NCI-H2107 (cell line): ENCODE results near the gene SMYD4.
"Not testable (repeated sequence)": the region's sequence is repeated elsewhere in the genome, so short reads cannot be mapped to it uniquely, and the experiment has no call there.

ENCODE experiments used
- DNase-seq: peaks from one replicate; lab custom pipeline; 2025; lab: John Stamatoyannopoulos, UW

SMYD4 gene

DNA sequence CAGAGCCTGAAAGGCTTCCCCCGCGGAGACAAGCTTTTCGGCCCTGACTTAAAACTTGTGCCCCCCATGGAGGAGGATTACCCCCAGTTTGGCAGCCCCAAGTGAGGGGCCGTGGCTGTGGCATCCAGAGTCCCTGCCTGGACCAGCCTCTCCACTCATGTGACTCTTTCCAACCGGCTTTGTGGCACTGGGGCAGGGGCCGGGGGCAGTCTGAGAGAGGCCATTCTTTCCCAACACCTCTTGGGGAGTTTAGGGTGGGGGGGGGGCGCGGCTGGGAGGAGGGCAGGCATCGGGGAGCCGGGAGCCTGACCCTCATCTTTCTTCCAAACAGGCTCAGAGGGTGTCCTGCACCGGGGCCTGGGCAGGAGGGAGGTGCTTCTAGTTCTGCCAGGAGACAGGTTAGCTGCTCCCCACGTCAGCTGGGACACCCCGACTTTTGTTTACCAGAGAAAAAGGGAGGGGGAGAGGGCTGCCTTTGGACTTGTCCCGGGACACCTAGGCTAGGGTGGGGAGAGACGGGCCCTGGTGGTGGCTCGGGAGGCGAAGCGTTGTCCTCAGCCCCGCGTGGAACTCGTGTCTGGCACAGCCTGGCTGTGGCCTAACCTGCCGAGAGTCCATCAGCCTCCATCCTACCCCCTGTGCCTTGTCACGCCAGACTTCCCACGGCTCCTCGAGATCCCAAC, 75.1 kb downstream of the SMYD4 start:
- DNase-seq, result no peak

DNA sequence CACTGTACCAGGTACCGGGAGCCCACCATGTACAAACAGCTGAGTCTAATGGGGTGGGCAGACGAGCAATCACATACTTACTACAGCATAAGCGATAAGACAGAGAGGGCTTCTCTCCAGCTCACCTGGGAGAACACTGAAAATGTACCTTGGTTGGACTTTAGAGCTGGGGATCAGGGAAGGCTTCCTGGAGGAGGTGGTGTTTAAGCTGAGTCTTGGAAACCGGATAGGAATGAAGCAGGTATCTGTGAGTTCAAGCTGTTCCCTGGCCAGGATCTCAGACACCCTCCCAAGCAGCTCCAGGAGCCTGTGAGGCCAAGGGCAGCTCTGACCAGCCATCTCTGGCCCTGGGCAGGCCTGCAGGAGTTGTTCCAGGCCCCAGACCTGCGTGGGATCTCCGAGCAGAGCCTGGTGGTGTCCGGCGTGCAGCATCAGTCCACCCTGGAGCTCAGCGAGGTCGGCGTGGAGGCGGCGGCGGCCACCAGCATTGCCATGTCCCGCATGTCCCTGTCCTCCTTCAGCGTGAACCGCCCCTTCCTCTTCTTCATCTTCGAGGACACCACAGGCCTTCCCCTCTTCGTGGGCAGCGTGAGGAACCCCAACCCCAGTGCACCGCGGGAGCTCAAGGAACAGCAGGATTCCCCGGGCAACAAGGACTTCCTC, 75.8 kb downstream of the SMYD4 start:
- no peak for DNase-seq

DNA sequence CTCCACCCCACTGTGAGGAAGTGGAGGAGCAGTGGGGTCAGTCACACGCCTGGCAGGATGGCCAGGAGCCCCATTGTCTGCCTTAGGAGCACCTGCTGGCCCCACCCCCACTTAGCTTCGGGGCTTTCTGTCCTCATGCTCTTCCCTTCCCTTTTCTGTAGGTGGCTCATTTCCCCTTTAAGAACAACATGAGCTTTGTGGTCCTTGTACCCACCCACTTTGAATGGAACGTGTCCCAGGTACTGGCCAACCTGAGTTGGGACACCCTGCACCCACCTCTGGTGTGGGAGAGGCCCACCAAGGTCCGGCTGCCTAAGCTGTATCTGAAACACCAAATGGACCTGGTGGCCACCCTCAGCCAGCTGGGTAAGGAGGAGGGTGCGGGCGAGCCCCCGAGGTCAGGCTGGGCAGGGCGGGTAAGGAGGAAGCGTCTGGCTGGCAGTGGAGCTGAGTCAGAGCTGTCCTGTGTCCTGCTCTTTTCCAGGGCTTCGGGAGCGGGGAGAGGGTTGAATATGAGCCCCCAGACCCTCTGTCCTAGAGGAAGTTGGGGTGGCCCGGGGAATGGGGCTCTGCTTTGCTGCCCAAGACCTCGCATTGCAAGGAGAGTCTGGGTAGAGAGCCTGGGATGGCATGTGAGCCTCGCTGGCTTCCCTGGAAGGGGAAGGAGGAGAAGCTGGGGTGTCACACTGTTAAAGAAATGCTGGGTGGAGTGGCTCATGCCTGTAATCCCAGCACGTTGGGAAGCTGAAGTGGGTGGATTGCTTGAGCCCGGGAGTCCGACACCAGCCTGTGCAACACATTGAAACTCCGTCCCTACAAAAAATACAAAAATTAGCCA, 77.1 kb downstream of the SMYD4 start:
- DNase-seq, result no peak

DNA sequence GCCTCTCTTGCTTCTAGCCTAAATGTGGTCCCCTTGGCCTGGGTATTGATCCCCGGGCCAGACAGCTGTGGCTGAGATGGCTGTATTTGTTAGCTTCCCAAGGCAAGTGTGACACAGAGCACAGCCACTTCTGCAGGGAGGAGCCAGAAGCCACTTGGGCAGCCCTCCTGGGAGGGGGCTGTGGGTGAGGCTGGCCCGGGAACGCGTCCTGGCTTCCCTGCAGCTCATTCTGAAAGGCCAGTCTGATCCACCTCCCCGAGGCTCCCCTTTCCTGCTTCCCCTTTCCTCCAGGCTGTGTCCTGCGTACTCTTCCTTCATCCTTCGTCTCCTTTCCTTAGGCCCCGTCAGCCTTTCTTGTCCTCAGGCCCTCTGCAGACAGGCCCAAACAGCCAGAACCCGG, 79.1 kb downstream of the SMYD4 start:
- DNase-seq, result no peak

DNA sequence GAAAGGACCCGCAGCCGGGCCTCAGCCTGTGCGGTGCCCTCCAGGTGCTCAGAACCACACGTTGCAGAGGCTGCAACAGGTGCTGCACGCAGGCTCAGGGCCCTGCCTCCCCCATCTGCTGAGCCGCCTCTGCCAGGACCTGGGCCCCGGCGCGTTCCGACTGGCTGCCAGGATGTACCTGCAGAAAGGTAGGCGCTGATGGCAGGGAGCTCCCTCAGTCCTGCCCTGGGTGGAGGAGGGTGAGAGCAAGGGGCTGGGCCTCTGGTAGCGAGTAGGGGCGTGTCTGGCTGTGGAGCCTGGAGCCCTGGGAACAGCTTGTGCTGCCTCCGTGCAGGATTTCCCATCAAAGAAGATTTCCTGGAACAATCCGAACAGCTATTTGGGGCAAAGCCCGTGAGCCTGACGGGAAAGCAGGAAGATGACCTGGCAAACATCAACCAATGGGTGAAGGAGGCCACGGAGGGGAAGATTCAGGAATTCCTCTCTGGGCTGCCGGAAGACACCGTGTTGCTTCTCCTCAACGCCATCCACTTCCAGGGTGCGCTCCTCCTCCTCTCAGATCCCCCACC, 82.6 kb downstream of the SMYD4 start:
- no peak for DNase-seq

DNA sequence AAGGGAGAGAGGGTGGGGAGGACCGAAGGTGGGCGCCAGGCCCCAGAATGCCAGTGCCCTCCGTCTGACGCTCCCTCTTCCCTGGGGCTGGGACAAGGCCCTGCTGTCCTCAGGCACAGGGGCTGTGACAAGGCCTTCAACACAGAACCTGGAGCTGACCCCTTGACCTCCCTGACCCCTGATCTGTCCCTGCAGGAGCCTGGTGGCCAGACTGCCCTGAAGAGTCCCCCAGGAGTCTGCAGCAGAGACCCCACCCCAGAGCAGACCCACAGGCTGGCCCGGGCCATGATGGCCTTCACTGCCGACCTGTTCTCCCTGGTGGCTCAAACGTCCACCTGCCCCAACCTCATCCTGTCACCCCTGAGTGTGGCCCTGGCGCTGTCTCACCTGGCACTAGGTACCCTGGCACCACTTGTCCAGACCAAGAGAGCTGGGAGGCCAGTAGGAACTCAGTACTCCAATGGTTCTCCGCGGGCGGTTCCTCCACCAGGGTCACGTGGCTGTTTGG, 84.1 kb downstream of the SMYD4 start:
- DNase-seq, result no peak

DNA sequence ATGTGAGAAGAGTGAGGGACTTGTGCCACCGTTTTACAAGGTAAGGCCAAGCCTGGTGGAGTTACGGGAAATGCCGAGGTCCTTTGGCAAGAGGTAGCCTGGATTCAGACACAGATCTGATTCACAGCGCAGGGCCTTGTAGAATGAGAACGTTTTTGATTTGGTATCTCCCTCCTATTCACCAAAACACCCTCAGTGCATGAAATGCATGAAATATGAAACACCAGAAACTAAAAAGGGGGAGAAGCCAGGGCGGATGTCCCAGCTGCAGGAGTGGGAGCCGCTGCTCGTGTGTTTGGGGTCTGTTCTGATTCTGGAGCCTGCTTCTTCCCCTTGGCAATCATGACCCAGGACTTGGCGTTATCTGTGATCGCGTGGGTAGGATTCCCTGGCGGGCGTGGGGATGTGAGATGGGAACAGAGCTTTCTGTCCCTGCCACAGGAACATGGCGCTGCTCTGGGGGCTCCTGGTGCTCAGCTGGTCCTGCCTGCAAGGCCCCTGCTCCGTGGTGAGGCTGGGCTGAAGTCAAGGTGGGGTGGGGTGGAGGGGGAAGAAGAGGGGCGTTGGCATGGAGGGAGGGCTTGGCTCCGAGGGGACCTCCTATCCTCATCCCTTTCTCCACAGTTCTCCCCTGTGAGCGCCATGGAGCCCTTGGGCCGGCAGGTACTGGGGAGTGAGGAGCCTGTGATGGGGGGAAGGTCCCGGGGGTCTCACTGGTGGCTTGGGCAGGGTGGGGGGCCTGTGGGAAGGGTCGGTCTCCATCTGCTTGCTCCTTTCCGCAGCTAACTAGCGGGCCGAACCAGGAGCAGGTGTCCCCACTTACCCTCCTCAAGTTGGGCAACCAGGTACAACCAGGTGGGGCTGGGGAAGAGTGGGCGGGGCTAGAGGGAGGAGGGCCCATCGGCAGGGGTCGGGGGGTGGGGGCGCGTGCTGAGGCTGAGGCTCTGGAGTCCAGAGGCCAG, 84.9 kb downstream of the SMYD4 start:
- no peak for DNase-seq

DNA sequence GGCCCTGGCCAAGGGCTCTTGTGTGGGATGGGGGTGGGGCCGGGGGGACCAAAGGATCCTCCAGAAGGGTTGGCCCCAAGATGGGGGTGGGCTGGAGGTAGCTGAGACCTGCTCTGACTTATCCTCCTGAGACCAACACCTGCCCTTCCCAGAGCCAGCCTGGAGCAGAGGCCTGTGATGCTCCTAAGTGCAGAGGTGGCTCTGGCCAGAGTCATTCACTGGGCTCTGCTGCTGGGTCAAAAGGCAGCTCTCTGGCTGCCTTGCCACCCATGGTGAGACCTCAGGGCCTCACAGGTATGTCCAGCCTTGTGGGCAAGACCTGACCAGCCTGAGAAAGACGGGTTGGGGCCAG, 86.6 kb downstream of the SMYD4 start:
- DNase-seq, result no peak

DNA sequence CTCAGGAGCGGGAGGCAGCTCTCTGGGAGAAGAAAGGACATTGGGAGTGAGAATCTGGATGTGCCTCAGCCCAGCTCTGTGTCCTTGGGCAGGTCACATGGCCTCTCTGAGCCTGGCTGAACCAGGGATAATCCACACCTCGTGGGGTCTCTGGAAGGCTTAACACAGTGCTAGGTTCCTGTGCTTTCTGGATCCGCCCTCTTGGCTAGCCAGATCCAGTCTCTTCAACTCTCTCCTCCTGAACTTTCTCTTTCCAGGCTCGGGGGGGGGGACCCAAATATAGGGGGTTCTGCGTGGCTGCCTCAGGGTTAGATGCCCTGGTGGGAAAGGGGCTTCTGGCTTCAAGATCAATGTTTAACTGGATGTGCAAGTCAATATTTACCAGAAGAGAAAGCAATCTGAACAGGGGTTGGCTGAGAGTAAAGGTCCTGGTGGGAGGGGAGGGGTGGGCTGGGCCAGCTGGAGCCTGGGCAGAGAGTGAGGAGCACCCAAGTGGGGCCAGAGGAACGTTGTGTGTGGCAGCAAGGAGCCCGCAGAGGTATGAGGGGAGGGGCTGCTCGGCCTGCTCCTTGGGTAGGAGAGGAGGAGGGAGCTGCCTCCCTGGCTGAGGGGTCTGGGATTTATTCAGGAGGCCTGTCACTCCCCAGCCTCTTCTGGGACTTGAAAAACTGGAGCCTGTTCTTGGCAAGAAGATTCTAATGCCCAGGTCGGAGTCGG, 87.2 kb downstream of the SMYD4 start, which contains the start of gene SERPINF2:
Gene SERPINF2 (plus strand): TSS at position 501 of the 717 bp plus-strand sequence. CDS start 2,125 bp downstream, outside the sequence.
- DNase-seq, result no peak

DNA sequence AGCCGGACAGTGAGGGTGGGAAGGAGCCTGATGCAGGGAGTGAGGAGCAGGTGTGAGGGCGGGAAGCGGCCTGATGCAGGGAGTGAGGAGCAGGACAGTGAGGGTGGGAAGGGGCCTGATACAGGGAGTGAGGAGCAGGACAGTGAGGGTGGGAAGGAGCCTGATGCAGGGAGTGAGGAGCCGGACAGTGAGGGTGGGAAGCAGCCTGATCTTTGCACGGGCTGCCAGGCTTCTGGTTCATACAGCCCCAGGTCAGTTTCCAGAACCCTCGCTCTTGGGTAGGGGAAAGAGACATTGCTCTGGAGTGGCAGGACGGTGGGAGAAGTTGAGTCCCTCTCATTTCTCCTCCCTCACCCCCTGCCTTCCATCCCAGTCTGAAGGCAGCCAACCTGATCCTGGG, 87.8 kb downstream of the SMYD4 start:
- DNase-seq, result not testable (repeated sequence)

DNA sequence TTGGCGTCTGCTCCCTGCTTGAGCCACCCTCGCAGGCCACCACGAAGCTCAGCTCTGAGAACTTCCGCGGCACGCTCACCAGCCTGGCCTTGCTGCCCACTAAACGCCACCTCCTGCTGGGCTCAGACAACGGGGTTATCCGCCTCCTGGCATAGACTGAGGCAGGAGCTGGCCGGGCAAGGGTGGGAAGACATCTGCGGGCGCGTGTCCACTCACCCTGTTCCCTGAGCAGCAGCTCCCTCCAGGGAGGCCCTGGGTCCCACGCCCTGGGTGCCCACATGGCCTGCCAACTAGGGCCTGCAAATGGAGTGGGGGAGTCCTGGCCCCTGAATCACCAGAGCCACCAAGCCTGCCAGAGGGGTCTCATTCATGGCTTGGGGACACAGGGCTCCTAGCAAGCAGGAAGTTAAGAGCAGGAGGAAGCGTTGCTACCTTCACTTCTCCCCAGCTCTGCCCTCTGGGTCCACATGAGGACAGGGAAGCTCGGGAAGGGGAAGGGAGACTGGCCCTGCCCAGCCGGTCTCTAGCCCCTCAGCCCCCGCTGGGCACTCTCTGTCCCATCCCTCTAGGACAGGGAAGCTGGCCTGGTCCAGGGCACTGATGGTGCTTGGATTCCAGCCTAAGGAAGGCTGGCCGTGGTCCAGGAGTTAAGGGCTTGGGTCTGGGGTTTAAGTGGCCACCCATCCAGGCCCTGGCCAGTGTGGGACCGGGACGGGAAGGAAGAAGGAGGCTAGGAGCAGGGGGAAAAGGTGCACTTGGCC, 92.0 kb downstream of the SMYD4 start:
- no peak for DNase-seq

DNA sequence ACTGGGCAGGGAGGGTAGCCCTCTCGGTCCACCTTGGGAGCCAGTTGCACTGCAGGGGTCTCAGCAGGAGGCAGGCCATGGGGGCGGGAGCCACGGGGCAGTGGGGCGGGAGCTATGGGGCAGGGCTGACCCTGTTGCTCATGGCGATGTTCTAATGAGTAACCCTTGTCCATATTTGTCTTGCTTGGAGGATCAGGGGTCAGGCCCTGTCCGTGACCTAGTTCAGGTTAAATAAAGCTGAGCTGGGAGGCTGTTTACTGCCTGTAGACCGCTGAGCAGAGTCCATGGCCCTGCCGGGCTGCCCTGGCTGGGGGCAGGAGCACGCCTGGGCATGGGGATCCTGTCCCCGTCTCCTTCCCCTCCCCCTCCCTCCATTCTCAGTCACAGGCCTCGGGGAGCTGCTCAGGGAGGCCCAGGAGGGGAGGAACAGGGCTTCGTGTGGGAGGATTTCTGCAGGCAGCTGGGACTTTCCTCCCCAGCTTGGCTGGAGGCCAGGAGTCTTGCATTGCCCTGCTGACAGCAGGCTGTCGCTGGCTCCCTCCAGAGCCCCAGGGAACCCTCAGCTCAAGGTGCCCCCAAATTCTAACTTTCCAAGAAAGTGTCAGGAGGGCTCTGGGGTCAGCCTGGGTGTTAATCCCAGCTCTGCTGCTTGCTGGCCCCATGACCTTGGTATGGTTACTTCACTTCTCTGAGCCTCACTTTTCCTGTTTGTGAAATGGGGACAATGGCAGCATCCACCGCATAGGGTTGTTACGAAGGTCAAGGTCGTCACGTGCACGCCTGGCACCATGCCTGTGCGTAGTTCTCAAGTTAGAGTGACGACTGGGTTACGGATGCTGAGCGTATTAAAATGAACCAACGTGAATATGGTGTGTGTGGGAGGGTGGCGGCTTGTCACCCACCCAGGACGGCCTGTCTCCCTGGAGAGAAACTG, 93.1 kb downstream of the SMYD4 start:
- no peak for DNase-seq

DNA sequence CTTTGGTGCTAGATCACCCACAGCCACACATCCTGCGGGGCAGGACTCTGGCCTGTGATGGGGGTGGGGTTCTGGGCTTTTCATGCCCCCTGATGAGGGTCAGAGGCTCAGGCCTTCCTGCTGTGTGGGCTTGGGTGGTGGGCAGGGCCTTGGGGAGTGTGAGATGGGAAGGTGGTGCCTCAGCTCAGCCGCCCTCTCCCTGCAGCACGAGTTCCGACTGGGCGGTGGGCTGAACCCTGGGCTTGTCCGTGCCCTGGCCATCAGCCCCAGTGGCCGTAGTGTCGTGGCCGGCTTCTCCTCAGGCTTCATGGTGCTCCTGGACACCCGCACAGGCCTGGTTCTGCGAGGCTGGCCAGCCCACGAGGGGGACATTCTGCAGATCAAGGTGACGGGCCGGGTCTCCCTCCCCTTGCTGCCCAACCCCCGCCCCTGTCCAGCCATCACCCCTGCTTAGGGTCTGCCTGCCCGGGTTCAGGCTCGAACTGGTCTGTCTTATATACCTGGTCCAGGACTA, 93.8 kb downstream of the SMYD4 start:
- DNase-seq, result no peak

DNA sequence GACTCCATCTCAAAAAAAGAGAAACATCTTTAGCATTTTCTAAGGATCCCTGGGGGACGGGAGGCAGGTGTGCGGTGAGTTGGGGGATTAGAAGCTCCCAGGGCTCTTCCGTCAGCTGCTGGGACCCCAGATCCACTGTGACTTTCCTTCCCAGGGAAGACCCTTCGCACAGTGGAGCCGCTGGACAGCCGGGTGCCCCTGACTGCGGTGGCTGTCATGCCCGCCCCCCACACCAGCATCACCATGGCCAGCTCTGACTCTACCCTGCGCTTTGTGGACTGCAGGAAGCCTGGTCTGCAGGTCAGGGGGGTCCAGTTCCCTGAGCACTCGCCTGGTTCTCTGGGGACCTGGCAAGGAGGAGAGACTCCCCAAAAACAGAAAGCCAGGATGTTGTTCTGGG, 94.3 kb downstream of the SMYD4 start:
- no peak for DNase-seq

DNA sequence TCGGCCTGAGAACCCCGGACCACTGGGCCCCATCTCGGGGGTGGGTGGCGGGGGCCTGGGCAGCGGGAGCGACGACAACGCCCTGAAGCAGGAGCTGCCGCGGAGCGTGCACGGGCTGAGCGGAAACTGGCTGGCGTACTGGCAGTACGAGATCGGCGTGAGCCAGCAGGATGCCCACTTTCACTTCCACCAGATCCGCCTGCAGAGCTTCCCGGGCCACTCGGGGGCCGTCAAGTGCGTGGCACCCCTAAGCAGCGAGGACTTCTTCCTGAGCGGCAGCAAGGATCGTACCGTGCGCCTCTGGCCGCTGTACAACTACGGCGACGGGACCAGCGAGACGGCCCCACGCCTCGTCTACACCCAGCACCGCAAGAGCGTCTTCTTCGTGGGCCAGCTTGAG, 95.9 kb downstream of the SMYD4 start:
- DNase-seq, result no peak

DNA sequence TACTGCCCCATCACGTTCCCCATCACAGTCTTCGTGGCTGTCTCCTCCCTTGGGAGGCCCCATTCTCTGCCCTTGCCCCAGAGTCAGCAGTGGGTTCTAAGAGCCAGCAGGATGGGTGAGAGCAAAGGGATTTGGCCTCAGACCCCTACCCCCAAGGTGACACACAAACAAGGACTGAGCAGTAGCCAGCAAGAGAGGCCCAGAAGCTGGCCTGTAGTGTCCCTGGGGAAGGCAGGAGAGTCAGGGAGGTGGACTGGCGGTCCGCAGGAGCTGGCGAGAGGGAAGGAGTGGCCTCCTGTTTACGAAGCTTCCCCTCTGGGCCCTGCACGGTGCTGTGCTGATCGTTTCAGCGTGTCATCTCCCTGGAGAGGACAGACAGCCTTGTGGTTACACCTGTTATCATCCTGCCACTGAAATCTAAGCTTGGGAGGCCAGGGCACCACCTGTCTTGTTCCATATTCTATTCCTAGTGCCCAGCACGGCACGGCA, 96.8 kb downstream of the SMYD4 start:
- DNase-seq, result no peak

DNA sequence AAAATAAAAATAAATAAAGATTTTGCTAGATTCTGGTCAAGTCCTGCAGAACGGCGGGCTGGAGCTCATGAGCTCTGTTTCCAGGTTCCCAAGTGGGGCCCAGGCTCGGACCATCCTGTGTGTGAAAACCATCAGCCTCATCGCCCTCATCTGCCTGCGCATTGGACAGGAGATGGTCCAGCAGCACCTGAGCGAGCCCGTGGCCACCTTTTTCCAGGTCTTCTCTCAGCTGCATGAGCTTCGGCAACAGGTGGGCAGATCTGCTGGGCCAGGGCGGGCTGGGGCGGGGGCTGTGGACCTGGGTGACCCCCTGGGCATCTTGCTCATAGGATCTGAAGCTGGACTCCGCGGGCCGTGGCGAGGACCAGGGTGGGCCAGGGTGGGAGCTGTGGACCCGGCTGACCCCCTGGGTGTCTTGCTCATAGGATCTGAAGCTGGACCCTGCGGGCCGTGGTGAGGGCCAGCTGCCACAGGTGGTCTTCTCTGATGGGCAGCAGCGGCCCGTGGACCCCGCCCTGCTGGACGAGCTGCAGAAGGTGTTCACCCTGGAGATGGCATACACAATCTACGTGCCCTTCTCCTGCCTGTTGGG, 97.4 kb downstream of the SMYD4 start:
- no peak for DNase-seq

DNA sequence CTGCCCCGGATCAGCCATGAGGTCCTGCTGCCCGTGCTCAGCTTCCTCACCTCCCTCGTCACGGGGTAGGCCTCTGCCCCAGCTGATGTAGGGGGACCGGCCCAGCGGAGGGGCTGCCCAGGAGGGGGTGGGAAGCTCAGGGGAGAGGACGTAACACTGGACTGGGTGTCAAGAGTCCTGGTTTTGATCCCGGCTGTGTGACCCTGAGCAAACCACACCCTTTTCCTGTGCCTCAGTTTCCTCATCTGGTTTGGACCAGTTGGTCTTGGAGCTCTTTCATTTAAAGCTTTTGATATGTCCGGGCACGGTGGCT, 98.6 kb downstream of the SMYD4 start:
- no peak for DNase-seq
